Eye (tissue), 1 donor: ENCODE measurements around the gene FHIT.
"Not testable (repeated sequence)": the region's sequence is repeated elsewhere in the genome, so short reads cannot be mapped to it uniquely, and the experiment has no call there.

ENCODE experiments used
- DNase-seq: peaks from one replicate; pipeline ENCODE4 v3.0.0-alpha.2; 2015

The FHIT gene

GRCh38 chr3:59803268-59803667, 1448.0 kb downstream of the FHIT start:
- DNase-seq = peak; percentile 31

- not testable (repeated sequence) for DNase-seq
These were observed 1448.8 kb downstream of the FHIT start for GRCh38 chr3:59802453-59802852.

GRCh38 chr3:59802045-59802444, 1449.2 kb downstream of the FHIT start:
- no peak for DNase-seq

- peak; percentile 61 for DNase-seq
These were observed 1450.8 kb downstream of the FHIT start for GRCh38 chr3:59800481-59800880.

GRCh38 chr3:59798372-59799086, 1452.7 kb downstream of the FHIT start:
- no peak for DNase-seq

GRCh38 chr3:59797533-59797932, 1453.7 kb downstream of the FHIT start:
- DNase-seq = no peak

- DNase-seq = no peak
These were observed 1454.8 kb downstream of the FHIT start for GRCh38 chr3:59796456-59796855.

GRCh38 chr3:59795756-59796155, 1455.5 kb downstream of the FHIT start:
- peak; percentile 14 for DNase-seq

GRCh38 chr3:59793976-59794375, 1457.3 kb downstream of the FHIT start:
- no peak for DNase-seq

GRCh38 chr3:59791774-59792308, 1459.4 kb downstream of the FHIT start:
- DNase-seq = no peak

GRCh38 chr3:59790241-59790640, 1461.0 kb downstream of the FHIT start:
- no peak for DNase-seq

GRCh38 chr3:59788801-59789200, 1462.5 kb downstream of the FHIT start:
- no peak for DNase-seq

- no peak for DNase-seq
These were observed 1463.1 kb downstream of the FHIT start for GRCh38 chr3:59788133-59788532.

GRCh38 chr3:59786374-59786773, 1464.9 kb downstream of the FHIT start:
- no peak for DNase-seq

- DNase-seq = no peak
These were observed 1467.1 kb downstream of the FHIT start for GRCh38 chr3:59784164-59784563.

- no peak for DNase-seq
These were observed 1467.7 kb downstream of the FHIT start for GRCh38 chr3:59783468-59783988.

GRCh38 chr3:59782664-59783063, 1468.6 kb downstream of the FHIT start:
- DNase-seq = no peak

- no peak for DNase-seq
These were observed 1471.0 kb downstream of the FHIT start for GRCh38 chr3:59780209-59780608.

- no peak for DNase-seq
These were observed 1472.0 kb downstream of the FHIT start for GRCh38 chr3:59779260-59779659.

GRCh38 chr3:59777667-59778077, 1473.6 kb downstream of the FHIT start:
- no peak for DNase-seq

- no peak for DNase-seq
These were observed 1474.2 kb downstream of the FHIT start for GRCh38 chr3:59777066-59777465.

GRCh38 chr3:59775761-59776325, 1475.4 kb downstream of the FHIT start:
- DNase-seq = peak; percentile 80

GRCh38 chr3:59775106-59775505, 1476.1 kb downstream of the FHIT start:
- peak; percentile 40 for DNase-seq

- DNase-seq = no peak
These were observed 1476.6 kb downstream of the FHIT start for GRCh38 chr3:59774634-59775033.
